ENCODE data around the gene SESN3.

- no peak for TF ChIP-seq POLR2A (IDR thresholded peaks at IDR 0.05)
- TF ChIP-seq CTCF (IDR thresholded peaks at IDR 0.05) = no peak
- TF ChIP-seq EP300 (IDR thresholded peaks at IDR 0.05) = no peak
- no peak for TF ChIP-seq POLR2AphosphoS5 (IDR thresholded peaks at IDR 0.05)
Measured at GRCh38 chr11:95142431-95142830, 88.6 kb downstream of the SESN3 start.
